Lung microvascular endothelial cell (primary cell): ENCODE data around the gene DOCK9. TPM values are rescaled to one million over a fixed set of nuclear protein-coding genes. Genes with fewer than 3 reads are reported as not detected.
A peak's percentile ranks its signal among the peaks of the same experiment; 100 is the strongest.

Experiments
- DNase-seq, 2 donors: peaks; one replicate each; pipeline versions ENCODE4 v3.0.0 to v3.0.0-alpha.2; 2010; ENCODE audit warnings: low read depth in 2 of 2
- total RNA-seq: library from RNA; depleted of rRNA; stranded (reverse); fragments of >200 nt; gene quantifications from 2 replicates; pipeline ENCODE4 v1.2.1, GENCODE V29; 2014

The DOCK9 gene
- total RNA-seq, 1 donor from 2014 or later = 480 TPM

GRCh38 chr13:98998831-98999638 lies 21.2 kb upstream of the DOCK9 start:
- DNase-seq = peak; percentile 61 to 62

- DNase-seq = peak; percentile 37 to 39
Measured at GRCh38 chr13:98997738-98998641, 20.1 kb upstream of the DOCK9 start.

- no peak for DNase-seq
Measured at GRCh38 chr13:98997011-98997730, 19.3 kb upstream of the DOCK9 start.

- no peak for DNase-seq
Measured at GRCh38 chr13:98996046-98996445, 18.2 kb upstream of the DOCK9 start.

GRCh38 chr13:98994896-98995295 lies 17.0 kb upstream of the DOCK9 start:
- peak; percentile 62 to 63 for DNase-seq

GRCh38 chr13:98994080-98994479 lies 16.2 kb upstream of the DOCK9 start:
- no peak for DNase-seq

GRCh38 chr13:98992355-98992754 lies 14.5 kb upstream of the DOCK9 start:
- peak in 1 of 2 donors; percentile 62 for DNase-seq

- DNase-seq = no peak
Measured at GRCh38 chr13:98990701-98991100, 12.8 kb upstream of the DOCK9 start.

- DNase-seq = no peak
Measured at GRCh38 chr13:98989469-98990235, 11.8 kb upstream of the DOCK9 start.

GRCh38 chr13:98988780-98989179 lies 10.9 kb upstream of the DOCK9 start:
- DNase-seq = no peak

GRCh38 chr13:98988277-98988676 lies 10.4 kb upstream of the DOCK9 start:
- DNase-seq = no peak

GRCh38 chr13:98987275-98987674 lies 9.4 kb upstream of the DOCK9 start:
- no peak for DNase-seq

- peak in 1 of 2 donors; percentile 69 for DNase-seq
Measured at GRCh38 chr13:98986226-98986846, 8.5 kb upstream of the DOCK9 start.

GRCh38 chr13:98985591-98985990 lies 7.7 kb upstream of the DOCK9 start:
- peak in 1 of 2 donors; percentile 91 for DNase-seq

GRCh38 chr13:98984983-98985382 lies 7.1 kb upstream of the DOCK9 start:
- DNase-seq = no peak

GRCh38 chr13:98984118-98984517 lies 6.3 kb upstream of the DOCK9 start:
- no peak for DNase-seq

GRCh38 chr13:98983182-98983581 lies 5.3 kb upstream of the DOCK9 start:
- no peak for DNase-seq

- peak; percentile 43 to 81 for DNase-seq
Measured at GRCh38 chr13:98981369-98982080, 3.7 kb upstream of the DOCK9 start.

GRCh38 chr13:98979012-98979660 lies 1.3 kb upstream of the DOCK9 start:
- peak; percentile 35 to 47 for DNase-seq
